Astrocyte of the cerebellum (primary cell): ENCODE data around the gene MFSD6.

Experiments
- DNase-seq: peaks from one replicate; pipeline ENCODE4 v3.0.0-alpha.2; 2011; ENCODE audit warnings: low read depth
- H3K4me3 ChIP-seq: 2 replicates; pipeline ENCODE4 v1.5.1; 2011; ENCODE audit warnings: mild to moderate bottlenecking, low read depth, low read length, moderate library complexity
- in situ Hi-C: cut with HindIII; loops from 2 replicates; pipeline ENCODE4 v1.10.0; 2017; ENCODE audit warnings: low sequenced_read_pairs
- TF ChIP-seq, protein P1 (sequence below): IDR thresholded peaks from 2 replicates; pipeline ENCODE4 v1.5.1; 2012; ENCODE audit warnings: low read length, low read depth, moderate library complexity, mild to moderate bottlenecking; ENCODE audit errors: missing control alignments

Gene MFSD6

DNA sequence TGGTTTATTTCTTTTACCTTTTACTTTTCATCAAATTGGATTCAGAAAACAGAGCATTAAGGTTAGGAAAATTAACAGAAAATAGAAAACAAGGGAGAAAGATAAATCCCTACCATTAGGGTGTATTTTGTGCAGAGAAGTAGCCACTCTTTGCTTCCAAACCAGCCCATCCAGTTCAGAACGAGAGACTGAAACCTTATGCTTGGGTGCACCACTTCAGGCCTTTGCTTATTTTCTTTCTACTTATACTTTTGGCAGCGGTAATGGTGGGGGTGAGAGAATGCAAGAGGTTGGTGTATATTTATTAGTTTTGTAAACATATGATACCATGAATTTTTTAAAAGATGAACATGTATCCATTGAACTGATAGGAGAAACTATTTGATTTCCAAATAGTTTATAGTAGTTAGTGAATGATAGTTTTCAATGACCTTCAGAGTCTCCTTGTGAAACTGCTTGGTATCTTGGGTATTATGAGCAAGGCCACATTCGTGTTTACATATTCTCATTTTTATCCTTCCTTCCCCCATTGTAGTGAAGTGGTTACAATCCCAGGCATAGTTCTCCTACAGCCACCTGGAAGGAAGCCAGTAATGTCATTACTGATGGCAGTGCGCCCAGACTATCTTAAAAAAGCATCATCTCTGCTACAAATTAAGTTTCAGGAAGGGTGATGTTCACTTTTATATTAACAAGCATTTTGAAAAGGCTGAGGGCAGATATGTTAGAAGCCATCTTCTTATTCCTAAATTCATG is 60.8 kb downstream of the MFSD6 start:
- DNase-seq, result peak; percentile 96

DNA sequence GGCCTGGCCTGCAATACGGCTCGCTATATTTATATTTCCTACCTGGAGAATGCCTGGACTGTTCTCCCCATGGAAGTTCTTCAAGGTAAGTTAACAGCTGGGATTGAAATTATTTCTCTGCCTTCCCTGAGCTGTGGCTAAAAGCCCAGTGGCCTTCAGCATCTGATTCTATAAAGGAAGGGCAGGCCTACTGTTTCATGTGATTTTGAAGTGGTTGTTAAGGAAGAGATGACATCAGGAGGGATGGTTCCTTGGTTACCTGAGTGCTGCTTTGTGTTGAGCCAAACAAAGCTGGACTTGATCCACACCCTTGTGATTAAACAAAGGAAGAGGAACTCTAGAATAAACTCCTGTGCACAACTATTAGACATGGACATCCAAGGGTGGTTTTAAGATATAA is 61.6 kb downstream of the MFSD6 start:
- H3K4me3 ChIP-seq, result no peak overlapping the region
- TF ChIP-seq, protein P1, sequence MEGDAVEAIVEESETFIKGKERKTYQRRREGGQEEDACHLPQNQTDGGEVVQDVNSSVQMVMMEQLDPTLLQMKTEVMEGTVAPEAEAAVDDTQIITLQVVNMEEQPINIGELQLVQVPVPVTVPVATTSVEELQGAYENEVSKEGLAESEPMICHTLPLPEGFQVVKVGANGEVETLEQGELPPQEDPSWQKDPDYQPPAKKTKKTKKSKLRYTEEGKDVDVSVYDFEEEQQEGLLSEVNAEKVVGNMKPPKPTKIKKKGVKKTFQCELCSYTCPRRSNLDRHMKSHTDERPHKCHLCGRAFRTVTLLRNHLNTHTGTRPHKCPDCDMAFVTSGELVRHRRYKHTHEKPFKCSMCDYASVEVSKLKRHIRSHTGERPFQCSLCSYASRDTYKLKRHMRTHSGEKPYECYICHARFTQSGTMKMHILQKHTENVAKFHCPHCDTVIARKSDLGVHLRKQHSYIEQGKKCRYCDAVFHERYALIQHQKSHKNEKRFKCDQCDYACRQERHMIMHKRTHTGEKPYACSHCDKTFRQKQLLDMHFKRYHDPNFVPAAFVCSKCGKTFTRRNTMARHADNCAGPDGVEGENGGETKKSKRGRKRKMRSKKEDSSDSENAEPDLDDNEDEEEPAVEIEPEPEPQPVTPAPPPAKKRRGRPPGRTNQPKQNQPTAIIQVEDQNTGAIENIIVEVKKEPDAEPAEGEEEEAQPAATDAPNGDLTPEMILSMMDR, result no peak
- in situ Hi-C loops, result no loop called here
- DNase-seq, result peak; percentile 35

More for the DNA sequence above, 60.8 kb downstream of the MFSD6 start:
- in situ Hi-C loops, result no loop called here
- TF ChIP-seq, protein P1, result no peak
- H3K4me3 ChIP-seq, result no peak overlapping the region

DNA sequence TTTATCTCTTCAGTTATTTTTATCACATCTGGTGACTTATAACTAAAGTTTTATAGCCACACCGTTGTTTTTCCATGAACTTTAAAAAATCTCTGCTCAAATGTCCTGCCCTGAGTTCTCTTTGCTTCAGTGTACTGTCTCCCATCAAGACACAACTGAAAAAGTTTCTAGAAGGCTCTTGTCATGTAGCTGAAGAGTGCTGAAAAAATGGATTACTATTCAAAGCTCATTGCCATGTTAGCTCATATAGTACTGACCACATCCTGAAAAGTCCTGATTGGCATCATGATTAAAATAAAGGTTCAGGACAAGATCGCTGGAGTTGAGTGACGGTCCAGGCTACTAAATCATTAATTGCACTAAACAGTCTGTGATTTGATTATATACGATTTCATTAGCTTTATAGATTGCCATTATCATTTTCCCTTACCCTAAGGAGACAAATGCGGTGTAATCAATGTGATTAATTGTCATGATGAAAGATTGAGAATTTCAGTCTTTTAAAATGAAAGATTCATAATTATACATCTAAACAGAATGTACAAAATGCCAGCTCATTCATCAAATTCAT is 62.2 kb downstream of the MFSD6 start:
- H3K4me3 ChIP-seq, result no peak overlapping the region
- no peak for DNase-seq
- in situ Hi-C loops, result no loop called here
- TF ChIP-seq, protein P1, result no peak

DNA sequence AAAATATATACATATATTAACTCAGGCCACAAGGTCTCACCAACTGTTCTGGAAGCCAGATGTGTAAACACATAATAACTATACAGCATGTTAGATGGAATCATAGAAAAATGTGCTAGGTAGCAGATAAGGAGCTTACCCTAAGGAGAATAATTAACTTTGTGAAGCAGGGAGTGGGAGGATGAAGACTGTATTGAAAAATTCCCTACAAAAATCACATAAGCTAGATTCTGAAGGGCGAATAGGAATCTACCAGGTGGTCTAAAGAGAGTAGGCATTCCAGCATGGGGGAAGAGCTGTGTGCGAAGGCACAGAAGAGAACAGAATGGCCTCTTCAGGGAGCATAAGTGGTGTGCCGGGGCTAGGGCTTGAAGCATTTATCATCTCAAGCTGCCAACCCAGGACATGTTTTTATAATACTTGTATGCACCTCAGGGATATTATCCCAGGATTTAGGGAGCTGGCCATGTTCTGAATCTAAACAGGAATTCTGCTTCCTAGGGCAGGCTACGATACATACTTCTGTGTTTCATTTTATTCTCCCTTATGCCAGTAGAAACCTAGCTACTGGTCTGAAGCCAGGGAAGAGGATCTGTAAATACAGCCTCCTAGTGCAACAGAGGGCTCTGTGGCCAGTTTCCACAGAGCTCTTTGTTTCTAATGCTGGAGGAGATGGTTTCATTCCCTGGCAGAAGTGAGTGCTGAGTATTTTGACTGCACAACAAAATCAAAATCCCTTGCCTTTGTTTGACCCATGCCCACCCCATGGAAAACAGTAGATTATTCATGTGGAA is 69.7 kb downstream of the MFSD6 start:
- H3K4me3 ChIP-seq, result no peak overlapping the region
- DNase-seq, result no peak
- TF ChIP-seq, protein P1, result no peak
- in situ Hi-C loops, result no loop called here

DNA sequence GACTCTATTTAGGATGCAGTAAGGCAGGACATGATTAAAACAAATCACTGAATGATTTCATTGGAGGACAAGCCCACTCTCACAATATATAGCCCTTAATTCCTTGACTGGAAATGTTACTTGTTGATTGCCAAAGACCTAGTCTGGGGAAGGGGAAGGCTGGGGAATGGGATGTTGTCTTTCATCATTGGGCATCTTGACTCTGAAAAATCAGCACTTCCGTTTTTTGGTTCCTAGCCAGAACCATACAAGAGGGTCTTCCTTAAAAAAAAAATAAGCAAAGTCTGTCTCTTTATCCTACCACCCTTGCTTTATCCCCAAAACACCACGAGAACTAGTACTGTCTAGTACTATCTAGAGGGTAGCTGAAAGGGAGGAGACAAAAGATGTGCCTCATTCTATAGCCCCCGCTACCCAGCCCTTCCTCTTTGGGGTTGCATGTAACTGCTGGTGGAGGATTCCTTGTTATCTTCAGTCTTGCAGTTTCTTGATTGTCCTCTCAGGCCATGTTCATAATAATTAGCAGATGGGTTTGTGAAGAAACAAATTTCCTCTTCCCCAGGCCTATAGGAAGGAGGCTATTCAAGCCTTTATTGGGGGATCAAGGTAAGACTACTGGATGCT is 70.5 kb downstream of the MFSD6 start:
- in situ Hi-C loops, result no loop called here
- TF ChIP-seq, protein P1, result no peak
- no peak overlapping the region for H3K4me3 ChIP-seq
- DNase-seq, result no peak

DNA sequence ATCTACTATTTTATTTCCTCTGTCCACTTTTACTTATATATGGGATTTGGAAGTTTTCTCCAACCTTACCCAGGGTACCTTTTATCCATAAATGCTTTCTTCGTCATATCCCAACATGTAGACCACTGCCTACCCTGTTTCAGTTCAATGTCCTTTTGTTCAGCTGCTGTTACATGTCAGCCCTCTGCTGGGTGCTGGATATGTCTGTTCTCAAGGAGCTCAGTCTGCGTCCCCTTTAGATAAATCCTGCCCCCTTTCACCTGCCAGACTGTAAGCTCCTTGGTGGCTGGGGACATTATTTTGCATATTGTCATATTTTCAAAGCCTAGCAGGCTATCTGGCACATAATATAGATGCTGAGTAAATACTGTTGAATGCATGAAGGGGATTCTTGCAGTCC is 73.2 kb downstream of the MFSD6 start:
- no peak overlapping the region for H3K4me3 ChIP-seq
- in situ Hi-C loops, result no loop called here
- no peak for DNase-seq
- TF ChIP-seq, protein P1, result no peak
